Measurements from ENCODE around the gene ZNF343. TPM values are rescaled to one million over a fixed set of nuclear protein-coding genes. Genes with fewer than 3 reads are reported as not detected.

Gene ZNF343
- total RNA-seq, 3 donors from 2014 or later (not counting 1 experiment from before 2014, with no cell fraction given), result 8.1 to 12.3 (median 8.6) TPM

- DNase-seq, result no peak
- H3K4me3 Mint-ChIP-seq, result no peak overlapping the region
- H3K4me3 ChIP-seq (ENCODE audit: low read length), result no peak overlapping the region
- H3K27me3 Mint-ChIP-seq (ENCODE audit: low read depth in 2 of 2), result peaks cover 18 to 41% of the 10 kb centered on the region in 2 donors
- no peak overlapping the region for H3K27ac Mint-ChIP-seq
- H3K9me3 ChIP-seq (ENCODE audit: control insufficient read depth, insufficient read depth, low read length), result no peaks in the 10 kb centered on the region
- intact Hi-C loops (cut with micrococcal nuclease), result no loop called here
- no peaks in the 10 kb centered on the region for H3K4me1 ChIP-seq (ENCODE audit: control insufficient read depth, insufficient read depth, low read length)
- H3K9me3 Mint-ChIP-seq, result no peaks in the 10 kb centered on the region
- ATAC-seq, result no peak
- H3K36me3 ChIP-seq (ENCODE audit: control insufficient read depth, insufficient read depth, low read length), result no peaks in the 10 kb centered on the region
- H3K36me3 Mint-ChIP-seq, result no peaks in the 10 kb centered on the region
- peaks cover 7% of the 10 kb centered on the region for H3K27me3 ChIP-seq (ENCODE audit: control insufficient read depth, insufficient read depth, low read length)
- 92% methylated on average over 1 of the region's 1 CpG for WGBS (ENCODE audit: insufficient coverage)
- TF ChIP-seq CTCF (IDR thresholded peaks at IDR 0.05), result no peak
- H3K27ac ChIP-seq (ENCODE audit: low read length), result no peak overlapping the region
- H3K4me1 Mint-ChIP-seq, result no peaks in the 10 kb centered on the region
Observed at GRCh38 chr20:2544211-2544610, 35.5 kb upstream of the ZNF343 start.

- Mint-ChIP-seq H3K4me3 (no peak overlapping the region), H3K27me3 (ENCODE audit: low read depth in 2 of 2) (peaks cover 33 to 55% of the 10 kb centered on the region in 2 donors), H3K4me1 (no peaks in the 10 kb centered on the region), H3K36me3 (no peaks in the 10 kb centered on the region), H3K27ac (no peak overlapping the region), H3K9me3 (no peaks in the 10 kb centered on the region)
- no peaks in the 10 kb centered on the region for H3K4me1 ChIP-seq (ENCODE audit: control insufficient read depth, insufficient read depth, low read length)
- H3K36me3 ChIP-seq (ENCODE audit: control insufficient read depth, insufficient read depth, low read length), result no peaks in the 10 kb centered on the region
- no peak overlapping the region for H3K4me3 ChIP-seq (ENCODE audit: low read length)
- DNase-seq (no peak), ATAC-seq (no peak)
- no peaks in the 10 kb centered on the region for H3K9me3 ChIP-seq (ENCODE audit: control insufficient read depth, insufficient read depth, low read length)
- WGBS (ENCODE audit: insufficient coverage), result 91% methylated on average over 4 of the region's 4 CpGs
- intact Hi-C loops (cut with micrococcal nuclease), result no loop called here
- no peak for TF ChIP-seq CTCF (IDR thresholded peaks at IDR 0.05)
- peaks cover 7% of the 10 kb centered on the region for H3K27me3 ChIP-seq (ENCODE audit: control insufficient read depth, insufficient read depth, low read length)
- H3K27ac ChIP-seq (ENCODE audit: low read length), result no peak overlapping the region
Observed at GRCh38 chr20:2542361-2542760, 33.6 kb upstream of the ZNF343 start.

- H3K36me3 Mint-ChIP-seq, result no peaks in the 10 kb centered on the region
- no peaks in the 10 kb centered on the region for H3K4me1 ChIP-seq (ENCODE audit: control insufficient read depth, insufficient read depth, low read length)
- TF ChIP-seq CTCF (IDR thresholded peaks at IDR 0.05), result no peak
- no peak overlapping the region for H3K27ac Mint-ChIP-seq
- no peaks in the 10 kb centered on the region for H3K36me3 ChIP-seq (ENCODE audit: control insufficient read depth, insufficient read depth, low read length)
- H3K9me3 Mint-ChIP-seq, result no peaks in the 10 kb centered on the region
- no peak overlapping the region for H3K4me3 ChIP-seq (ENCODE audit: low read length)
- no peak overlapping the region for H3K27ac ChIP-seq (ENCODE audit: low read length)
- no peak for DNase-seq
- peaks cover 35 to 55% of the 10 kb centered on the region in 2 donors for H3K27me3 Mint-ChIP-seq (ENCODE audit: low read depth in 2 of 2)
- no peaks in the 10 kb centered on the region for H3K9me3 ChIP-seq (ENCODE audit: control insufficient read depth, insufficient read depth, low read length)
- H3K4me1 Mint-ChIP-seq, result no peaks in the 10 kb centered on the region
- H3K4me3 Mint-ChIP-seq, result no peak overlapping the region
- intact Hi-C loops (cut with micrococcal nuclease), result no loop called here
- WGBS (ENCODE audit: insufficient coverage), result 100% methylated on average over 1 of the region's 2 CpGs
- H3K27me3 ChIP-seq (ENCODE audit: control insufficient read depth, insufficient read depth, low read length), result peaks cover 7% of the 10 kb centered on the region
- no peak for ATAC-seq
Observed at GRCh38 chr20:2541940-2542339, 33.2 kb upstream of the ZNF343 start.

GRCh38 chr20:2538931-2539720 is 30.4 kb upstream of the ZNF343 start:
- Histone ChIP-seq H3K9me3 (ENCODE audit: control insufficient read depth, insufficient read depth, low read length) (no peaks in the 10 kb centered on the region), H3K4me1 (ENCODE audit: control insufficient read depth, insufficient read depth, low read length) (no peaks in the 10 kb centered on the region), H3K4me3 (ENCODE audit: low read length) (no peak overlapping the region), H3K36me3 (ENCODE audit: control insufficient read depth, insufficient read depth, low read length) (no peaks in the 10 kb centered on the region), H3K27ac (ENCODE audit: low read length) (no peak overlapping the region), H3K27me3 (ENCODE audit: control insufficient read depth, insufficient read depth, low read length) (peaks cover 7% of the 10 kb centered on the region)
- no peak for DNase-seq
- TF ChIP-seq CTCF (IDR thresholded peaks at IDR 0.05), result no peak
- Mint-ChIP-seq H3K27me3 (ENCODE audit: low read depth in 2 of 2) (peaks cover 30 to 41% of the 10 kb centered on the region in 2 donors), H3K4me3 (no peak overlapping the region), H3K27ac (no peak overlapping the region), H3K4me1 (no peaks in the 10 kb centered on the region), H3K9me3 (no peaks in the 10 kb centered on the region), H3K36me3 (no peaks in the 10 kb centered on the region)
- intact Hi-C loops (cut with micrococcal nuclease), result no loop called here
- ATAC-seq, result no peak
- 76% methylated on average over 7 of the region's 8 CpGs for WGBS (ENCODE audit: insufficient coverage)

Data from natural killer cell (primary cell).